Spinal cord (tissue), 10 donors: ENCODE results near the gene IER5. TPM values are rescaled to one million over a fixed set of nuclear protein-coding genes. Genes with fewer than 3 reads are reported as not detected.

Source experiments
- DNase-seq, 6 donors: peaks; one replicate each; pipeline versions ENCODE4 v3.0.0 to v3.0.0-alpha.2; 2013 to 2015; ENCODE audit warnings: low spot score in 6 of 6, low read depth in 4 of 6
- H3K27ac ChIP-seq: one replicate; pipeline ENCODE4 v1.5.1; 2013; ENCODE audit warnings: low read depth, low read length, control low read depth
- H3K27me3 ChIP-seq: one replicate; pipeline ENCODE4 v1.6.1; 2013; ENCODE audit warnings: low read length; ENCODE audit not compliant: control insufficient read depth, insufficient read depth
- H3K36me3 ChIP-seq: one replicate; pipeline ENCODE4 v1.6.1; 2013; ENCODE audit warnings: low read length; ENCODE audit not compliant: control insufficient read depth, insufficient read depth
- H3K4me1 ChIP-seq: one replicate; pipeline ENCODE4 v1.6.1; 2013; ENCODE audit warnings: low read length; ENCODE audit not compliant: control insufficient read depth, insufficient read depth
- H3K4me3 ChIP-seq: one replicate; pipeline ENCODE4 v1.5.1; 2013; ENCODE audit warnings: low read depth, low read length, control low read depth
- H3K9me3 ChIP-seq: one replicate; pipeline ENCODE4 v1.6.1; 2013; ENCODE audit warnings: low read length; ENCODE audit not compliant: control insufficient read depth, insufficient read depth
- WGBS: methylation state at CpG from one replicate; pipeline ENCODE4 v1.1.5; 2013; ENCODE audit warnings: missing lambda C conversion rate; ENCODE audit not compliant: insufficient coverage; 5-methylcytosine and 5-hydroxymethylcytosine counted together
- polyA plus RNA-seq, 2 donors: library from polyadenylated mRNA; unstranded; fragments of 120-200 nt; gene quantifications; one replicate each; pipeline ENCODE4 v1.2.1, GENCODE V29; 2013; ENCODE audit not compliant: insufficient read length in 2 of 2
- total RNA-seq, 2 donors: library from RNA; depleted of rRNA in 1 of 2; stranded (reverse); fragments of 120-200 nt in 1 of 2; fragments of >200 nt in 1 of 2; gene quantifications; one replicate each; pipeline versions ENCODE4 v1.2.3 to v1.2.4, GENCODE V29; 2013 to 2014
- donor health status: healthy.

Gene IER5
- total and polyA plus RNA-seq, 4 donors, result 8.1 to 11.2 (median 10.1) TPM

DNA sequence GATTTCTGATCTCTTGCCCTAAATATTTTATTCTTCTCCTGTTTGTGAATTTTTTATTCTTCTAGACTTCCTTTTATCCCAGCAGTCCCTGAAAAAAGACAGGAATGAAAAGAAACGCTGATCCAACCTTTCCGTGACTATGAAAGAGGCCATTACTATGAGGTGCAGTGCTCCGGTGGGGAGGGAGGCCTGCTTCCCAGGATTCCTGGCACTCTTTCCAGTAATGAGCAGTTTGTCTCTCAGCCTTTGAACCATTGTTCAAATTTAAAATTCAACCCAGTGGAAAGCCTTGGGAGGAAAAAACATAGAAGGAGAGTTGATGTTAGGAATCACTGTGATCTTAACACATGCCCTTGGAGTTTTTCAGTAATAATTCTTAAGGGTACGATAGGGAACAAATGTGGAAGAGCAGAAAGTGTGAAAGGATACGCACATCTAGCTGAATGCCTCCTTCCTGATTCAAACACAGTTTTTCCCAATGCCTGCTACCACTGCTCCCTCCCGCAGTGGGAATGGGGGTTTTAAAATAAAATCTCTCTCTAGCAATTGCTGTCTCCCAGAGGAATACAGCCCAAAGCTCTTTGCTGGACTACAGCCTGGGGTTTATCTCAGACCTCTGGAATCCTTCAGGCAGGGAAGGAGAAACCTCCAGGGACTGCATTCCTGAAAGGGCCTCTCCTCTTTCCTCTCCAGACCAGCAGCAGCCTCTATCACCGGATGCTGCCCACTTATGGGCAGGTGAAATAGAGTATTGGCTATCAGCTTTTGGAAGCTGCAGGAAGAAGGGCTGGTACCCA, 6.1 kb downstream of the IER5 start:
- WGBS, result no CpG with 5 or more reads among the region's 7 CpGs
- peaks cover 44% of the 10 kb centered on the region for H3K4me1 ChIP-seq
- H3K27ac ChIP-seq, result peak overlapping the region; percentile 83
- H3K4me3 ChIP-seq, result no peak overlapping the region
- no peaks in the 10 kb centered on the region for H3K9me3 ChIP-seq
- H3K27me3 ChIP-seq, result no peaks in the 10 kb centered on the region
- DNase-seq, result peak in 2 of 6 donors; percentile 71 to 76
- H3K36me3 ChIP-seq, result no peaks in the 10 kb centered on the region

DNA sequence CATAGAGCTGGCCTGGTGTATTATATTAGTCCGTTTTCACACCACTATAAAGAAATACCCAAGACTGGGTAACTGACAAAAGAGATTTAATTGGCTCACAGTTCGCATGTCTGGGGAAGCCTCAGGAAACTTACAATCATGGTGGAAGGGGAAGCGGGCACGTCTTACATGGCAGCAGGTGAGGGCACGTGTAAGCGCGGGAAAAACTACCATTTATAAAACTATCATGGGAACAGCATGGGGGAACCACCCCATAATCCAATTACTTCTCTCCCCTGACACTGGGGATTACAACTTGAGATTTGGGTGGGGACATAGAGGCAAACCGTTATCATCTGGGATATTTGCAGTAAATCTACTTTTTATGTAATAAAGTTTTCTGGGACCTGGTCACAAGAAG, 6.8 kb downstream of the IER5 start:
- H3K4me3 ChIP-seq, result no peak overlapping the region
- WGBS, result no CpG with 5 or more reads among the region's 8 CpGs
- peak overlapping the region; percentile 83 for H3K27ac ChIP-seq
- no peak for DNase-seq
- H3K4me1 ChIP-seq, result peaks cover 37% of the 10 kb centered on the region
- no peaks in the 10 kb centered on the region for H3K36me3 ChIP-seq
- no peaks in the 10 kb centered on the region for H3K27me3 ChIP-seq
- no peaks in the 10 kb centered on the region for H3K9me3 ChIP-seq

DNA sequence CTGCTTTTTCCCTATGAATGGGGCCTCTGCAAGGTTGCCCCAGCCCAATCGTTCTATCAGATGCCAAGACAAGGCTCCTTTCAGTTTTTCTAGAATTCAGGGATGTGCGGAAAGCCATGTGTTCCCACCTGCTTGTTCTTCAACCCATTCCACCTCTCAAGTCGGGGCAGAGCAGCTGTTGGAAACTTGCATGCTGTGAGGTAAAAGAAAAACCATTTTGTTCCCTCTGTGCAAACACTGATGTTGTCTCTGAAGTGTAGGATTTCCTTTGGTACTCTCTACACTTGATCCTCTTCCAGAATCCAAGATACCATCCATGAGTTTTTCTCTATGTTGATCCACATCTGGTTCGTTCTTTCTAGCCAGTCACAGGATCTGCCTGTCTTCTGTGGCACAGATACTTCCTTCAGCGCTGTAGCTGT, 7.3 kb downstream of the IER5 start:
- WGBS, result 26% methylated on average over 3 of the region's 5 CpGs
- Histone ChIP-seq H3K4me1 (peaks cover 36% of the 10 kb centered on the region), H3K27me3 (no peaks in the 10 kb centered on the region), H3K36me3 (no peaks in the 10 kb centered on the region), H3K27ac (peak overlapping the region; percentile 83), H3K4me3 (no peak overlapping the region), H3K9me3 (no peaks in the 10 kb centered on the region)
- DNase-seq, result no peak

DNA sequence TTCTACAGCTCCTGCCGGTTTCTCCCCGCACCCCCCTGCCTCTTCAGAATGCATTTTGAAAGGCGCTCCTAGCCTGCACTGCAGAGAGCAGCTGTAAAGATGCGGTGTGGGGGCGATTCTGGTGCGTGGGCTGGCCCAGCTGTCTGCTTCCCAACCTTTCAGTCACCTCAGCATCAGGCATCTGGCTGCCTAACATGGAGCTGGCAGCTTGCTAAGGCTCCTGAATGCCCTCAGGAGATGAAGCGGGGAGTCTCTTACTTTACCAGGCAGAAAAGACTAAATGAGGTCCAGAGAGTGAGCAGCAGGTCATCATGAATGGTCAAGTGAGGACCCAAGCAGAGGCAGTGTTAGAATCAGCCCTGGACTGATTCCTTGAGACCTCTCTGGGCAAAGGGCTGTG, 8.7 kb downstream of the IER5 start:
- no peaks in the 10 kb centered on the region for H3K9me3 ChIP-seq
- H3K4me1 ChIP-seq, result peaks cover 43% of the 10 kb centered on the region
- DNase-seq, result peak in 1 of 6 donors; percentile 44
- no peaks in the 10 kb centered on the region for H3K36me3 ChIP-seq
- no peaks in the 10 kb centered on the region for H3K27me3 ChIP-seq
- 37% methylated on average over 4 of the region's 7 CpGs for WGBS
- no peak overlapping the region for H3K4me3 ChIP-seq
- H3K27ac ChIP-seq, result no peak overlapping the region

DNA sequence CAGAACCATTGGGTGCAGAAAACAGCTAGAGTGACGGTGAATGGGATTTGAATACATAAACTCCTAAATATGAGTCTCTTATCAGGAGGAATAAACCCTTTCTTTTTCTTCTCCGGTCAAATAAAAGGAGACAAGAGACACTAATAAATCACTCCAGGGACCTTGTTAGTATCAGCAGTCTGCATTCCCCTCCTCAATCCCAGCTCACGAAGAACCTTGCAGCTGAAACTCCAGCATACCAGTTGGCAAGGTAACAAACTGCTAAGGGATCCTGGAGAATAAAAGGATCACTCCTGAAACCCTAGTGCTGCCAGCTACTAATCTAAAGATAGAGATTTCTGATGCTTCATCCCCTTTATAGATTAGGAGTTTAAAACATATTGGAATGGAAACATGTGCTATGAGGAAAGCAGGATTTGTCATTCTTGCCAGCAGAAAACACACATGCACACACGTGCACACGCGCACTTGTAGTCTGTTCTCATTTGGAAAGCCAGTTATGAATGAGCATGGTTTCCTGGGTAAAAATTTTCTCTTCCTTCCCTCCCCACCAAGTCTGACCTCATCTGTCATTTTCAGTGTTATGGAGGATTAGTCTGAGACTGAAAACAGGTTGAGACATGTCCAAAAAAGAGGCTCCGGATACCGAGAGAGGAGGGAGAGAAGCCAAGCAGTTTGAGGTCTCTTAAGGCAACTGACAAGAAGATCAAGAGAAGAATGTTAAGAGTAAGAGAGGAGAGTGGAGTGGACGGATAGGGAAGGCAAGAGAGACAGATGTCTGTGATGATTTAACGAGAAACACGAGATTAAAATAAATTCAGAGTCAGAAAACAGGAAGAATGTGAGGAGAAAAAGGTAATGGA, 10.9 kb downstream of the IER5 start:
- no peaks in the 10 kb centered on the region for H3K36me3 ChIP-seq
- no peaks in the 10 kb centered on the region for H3K9me3 ChIP-seq
- peaks cover 38% of the 10 kb centered on the region for H3K4me1 ChIP-seq
- peak in 2 of 6 donors; percentile 62 to 80 for DNase-seq
- no peak overlapping the region for H3K27ac ChIP-seq
- H3K27me3 ChIP-seq, result no peaks in the 10 kb centered on the region
- no peak overlapping the region for H3K4me3 ChIP-seq
- WGBS, result 32% methylated on average over 5 of the region's 11 CpGs

DNA sequence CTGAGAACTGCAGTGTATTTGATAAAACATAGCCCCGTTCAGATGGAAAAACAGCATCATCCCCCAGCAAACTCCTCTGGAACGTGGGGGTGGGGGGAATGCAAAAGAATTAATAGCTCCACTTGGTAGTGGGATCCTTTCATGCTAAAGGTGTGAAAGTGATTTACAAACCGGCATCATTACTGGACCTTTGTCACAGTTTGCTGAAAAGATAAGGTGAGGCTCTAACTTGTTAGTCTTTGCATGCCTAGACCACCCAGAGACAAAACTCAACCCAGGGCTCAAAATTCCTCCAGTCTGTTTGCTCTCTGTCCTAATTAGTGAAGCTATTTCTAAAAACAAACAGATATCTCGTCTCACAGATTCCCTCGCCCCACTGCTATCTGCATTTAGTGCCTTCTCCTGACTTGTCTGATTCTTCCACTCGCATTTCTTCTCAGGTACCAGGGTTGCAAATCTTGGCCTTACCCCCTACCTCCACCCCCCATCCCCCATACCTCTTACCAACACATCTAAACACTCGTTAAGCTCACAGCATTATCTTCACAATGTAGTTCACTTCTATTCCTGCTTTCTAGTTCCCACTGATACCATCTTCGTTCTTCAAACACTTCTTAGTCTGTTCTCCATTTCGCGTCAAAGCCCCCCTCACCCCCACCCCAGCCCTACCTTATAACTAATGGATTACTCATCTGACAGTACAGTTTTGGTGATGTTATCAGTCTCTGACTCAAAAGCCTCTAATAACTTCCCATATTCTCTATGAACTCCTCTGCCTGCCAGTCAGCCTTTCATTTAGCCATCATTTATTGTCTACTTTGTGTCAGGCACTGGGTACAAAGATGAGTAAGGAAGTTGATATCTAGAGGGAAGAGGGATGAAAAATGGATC, 11.8 kb downstream of the IER5 start:
- no peak for DNase-seq
- WGBS, result 61% methylated on average over 6 of the region's 10 CpGs
- peaks cover 36% of the 10 kb centered on the region for H3K4me1 ChIP-seq
- H3K27me3 ChIP-seq, result no peaks in the 10 kb centered on the region
- H3K4me3 ChIP-seq, result no peak overlapping the region
- H3K9me3 ChIP-seq, result no peaks in the 10 kb centered on the region
- no peak overlapping the region for H3K27ac ChIP-seq
- H3K36me3 ChIP-seq, result no peaks in the 10 kb centered on the region

DNA sequence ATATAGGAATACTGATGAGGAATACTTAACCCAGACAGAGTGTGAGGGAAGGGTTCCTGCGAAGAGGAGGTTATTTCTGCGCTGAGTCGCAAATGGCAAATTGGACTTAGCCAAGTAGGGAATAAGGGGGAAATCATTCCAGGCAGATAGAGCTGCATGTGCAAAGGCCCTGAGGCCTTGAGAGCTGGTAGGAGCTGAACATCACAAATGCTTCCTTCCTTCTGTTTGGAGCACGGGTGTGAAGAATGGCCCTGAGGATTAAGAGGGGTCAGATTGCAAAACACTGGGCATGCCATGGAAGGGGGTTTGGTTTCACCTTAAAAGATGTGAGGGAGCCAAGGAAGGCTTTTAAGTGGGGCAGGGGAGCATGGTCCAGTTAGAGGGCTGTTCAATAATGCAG, 12.4 kb downstream of the IER5 start:
- WGBS, result 93% methylated on average over 3 of the region's 4 CpGs
- Histone ChIP-seq H3K9me3 (no peaks in the 10 kb centered on the region), H3K4me1 (peaks cover 33% of the 10 kb centered on the region), H3K27me3 (no peaks in the 10 kb centered on the region), H3K4me3 (no peak overlapping the region), H3K36me3 (no peaks in the 10 kb centered on the region), H3K27ac (no peak overlapping the region)
- no peak for DNase-seq

DNA sequence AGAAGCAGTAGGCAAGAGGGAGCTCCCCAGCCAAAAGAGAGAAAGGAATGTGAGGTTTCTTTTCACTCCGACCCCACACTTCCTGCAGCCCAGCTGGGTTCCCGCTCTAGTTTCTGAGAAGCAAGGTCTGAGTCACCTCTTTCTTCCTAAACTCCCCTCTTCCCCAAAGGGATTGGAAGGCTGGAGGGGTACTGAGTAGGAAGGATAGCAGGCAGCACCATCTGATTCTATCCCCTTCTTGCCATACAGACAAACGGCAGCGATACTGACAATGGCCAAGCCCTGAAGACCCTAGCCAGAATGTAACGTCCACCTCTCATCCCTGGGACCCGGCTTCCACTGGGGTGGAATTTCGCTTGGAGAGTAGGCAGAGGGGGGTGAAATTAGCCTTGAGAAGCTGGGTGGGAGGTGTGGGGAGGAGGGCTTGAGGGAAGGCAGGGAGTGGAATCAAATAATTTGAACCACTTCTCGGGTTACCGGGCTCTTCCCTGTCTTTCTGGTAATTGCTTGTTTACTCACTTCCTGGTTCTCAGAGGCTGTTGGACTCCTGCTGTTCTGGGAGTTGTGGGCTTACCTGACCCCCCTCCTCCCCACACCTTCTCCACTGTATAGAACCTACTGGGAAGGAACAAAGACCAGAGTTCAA, 13.2 kb downstream of the IER5 start:
- H3K4me1 ChIP-seq, result peaks cover 33% of the 10 kb centered on the region

DNA sequence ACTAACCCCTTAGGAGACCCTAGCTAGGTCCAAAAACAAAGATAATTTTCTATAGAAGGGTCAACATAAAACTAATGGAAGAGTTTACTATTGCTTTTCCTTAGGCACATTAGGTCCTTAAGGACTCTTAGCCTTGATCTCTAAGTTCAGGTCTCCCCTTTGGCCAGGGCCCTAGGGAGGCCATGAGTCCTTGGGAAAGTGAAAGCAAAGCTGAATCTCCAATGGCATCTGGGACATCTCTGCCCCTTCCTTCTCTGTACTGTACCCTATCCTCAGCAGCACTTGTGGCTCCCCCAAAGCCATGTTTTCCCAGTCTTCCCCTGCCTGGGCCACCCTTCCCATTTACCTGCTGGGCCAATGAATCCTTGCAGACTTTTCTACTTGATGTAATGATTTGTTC, 14.3 kb downstream of the IER5 start:
- Histone ChIP-seq H3K27ac (no peak overlapping the region), H3K4me1 (peaks cover 26% of the 10 kb centered on the region)

More for the DNA sequence above, 13.2 kb downstream of the IER5 start:
- DNase-seq, result no peak
- Histone ChIP-seq H3K36me3 (no peaks in the 10 kb centered on the region), H3K27ac (no peak overlapping the region), H3K27me3 (no peaks in the 10 kb centered on the region), H3K9me3 (no peaks in the 10 kb centered on the region), H3K4me3 (no peak overlapping the region)
- WGBS, result 52% methylated on average over 3 of the region's 9 CpGs

More for the DNA sequence above, 14.3 kb downstream of the IER5 start:
- H3K36me3 ChIP-seq, result no peaks in the 10 kb centered on the region
- H3K9me3 ChIP-seq, result no peaks in the 10 kb centered on the region
- H3K4me3 ChIP-seq, result no peak overlapping the region
- no peaks in the 10 kb centered on the region for H3K27me3 ChIP-seq
- DNase-seq, result no peak
